Ishikawa (cell line): ENCODE results near the gene DLGAP4.

Experiments
- CEBPB ChIP-seq: IDR thresholded peaks from 2 replicates; pipeline ENCODE4 v1.6.1; 2012
- CREB1 ChIP-seq: IDR thresholded peaks from 2 replicates; pipeline ENCODE4 v1.6.1; 2012; ENCODE audit warnings: low read depth
- EGR1 ChIP-seq: IDR thresholded peaks from 2 replicates; pipeline ENCODE4 v1.6.1; 2012
- EP300 ChIP-seq: IDR thresholded peaks from 2 replicates; pipeline ENCODE4 v1.6.1; 2012; ENCODE audit warnings: borderline replicate concordance
- FOXM1 ChIP-seq: IDR thresholded peaks from 2 replicates; pipeline ENCODE4 v1.6.1; 2012; ENCODE audit warnings: low read depth, borderline replicate concordance
- NFIC ChIP-seq: IDR thresholded peaks from 2 replicates; pipeline ENCODE4 v1.6.1; 2012
- RAD21 ChIP-seq: IDR thresholded peaks from 2 replicates; pipeline ENCODE4 v1.6.1; 2012; ENCODE audit warnings: low read depth
- TAF1 ChIP-seq: IDR thresholded peaks from 2 replicates; pipeline ENCODE4 v1.6.1; 2012; ENCODE audit warnings: low read depth, mild to moderate bottlenecking
- TCF12 ChIP-seq: IDR thresholded peaks from 2 replicates; pipeline ENCODE4 v1.6.1; 2012; ENCODE audit warnings: low read depth
- TEAD4 ChIP-seq: IDR thresholded peaks from 2 replicates; pipeline ENCODE4 v1.6.1; 2012
- YY1 ChIP-seq: IDR thresholded peaks from 2 replicates; pipeline ENCODE4 v1.6.1; 2012; ENCODE audit warnings: low read depth
- ZBTB7A ChIP-seq: IDR thresholded peaks from 2 replicates; pipeline ENCODE4 v1.6.1; 2012; ENCODE audit warnings: low read depth
- TF ChIP-seq, protein P1 (sequence below): IDR thresholded peaks from 2 replicates; pipeline ENCODE4 v1.6.1; 2012
- TF ChIP-seq, protein P2 (sequence below): IDR thresholded peaks from 2 replicates; pipeline ENCODE4 v1.6.1; 2012; ENCODE audit warnings: low read depth, mild to moderate bottlenecking
- TF ChIP-seq, protein P3 (sequence below): IDR thresholded peaks from 2 replicates; pipeline ENCODE4 v1.6.1; 2012

The DLGAP4 gene

DNA sequence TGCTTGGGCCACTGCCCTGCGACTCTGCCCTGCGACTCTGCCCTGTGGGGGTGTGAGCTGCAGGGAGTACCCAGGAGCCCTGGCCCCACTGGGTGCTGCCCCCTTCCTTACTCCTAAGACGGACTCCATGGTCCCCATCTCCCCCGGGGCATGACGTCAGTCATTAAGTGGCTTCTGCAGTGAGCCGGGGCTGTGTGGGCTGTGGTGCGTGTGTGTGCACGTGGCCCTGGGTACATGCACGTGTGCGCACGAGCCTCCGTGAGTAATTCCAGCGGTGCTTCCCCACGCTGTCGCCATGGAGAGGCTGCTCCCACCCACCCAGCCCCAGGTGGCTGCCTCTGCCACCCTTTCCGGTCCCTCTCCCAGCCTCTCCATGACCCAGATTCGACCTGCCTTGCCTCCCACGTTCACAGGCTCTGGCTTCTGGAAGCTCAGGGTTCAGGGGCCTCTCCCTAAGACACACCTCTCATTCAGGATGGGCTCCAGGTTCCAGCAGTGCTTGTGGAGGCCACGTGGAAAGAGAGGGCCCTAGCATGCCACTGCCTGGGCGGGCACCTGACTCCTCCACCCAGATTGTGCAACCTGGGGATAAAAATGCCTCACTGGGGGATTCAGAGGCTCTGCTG is 88.3 kb downstream of the DLGAP4 start:
- TF ChIP-seq TAF1 (no peak), TEAD4 (no peak), CEBPB (no peak), CREB1 (no peak), ZBTB7A (no peak), EP300 (no peak), RAD21 (no peak), EGR1 (no peak), YY1 (no peak), TCF12 (no peak), NFIC (no peak), FOXM1 (no peak)
- TF ChIP-seq, protein P1, sequence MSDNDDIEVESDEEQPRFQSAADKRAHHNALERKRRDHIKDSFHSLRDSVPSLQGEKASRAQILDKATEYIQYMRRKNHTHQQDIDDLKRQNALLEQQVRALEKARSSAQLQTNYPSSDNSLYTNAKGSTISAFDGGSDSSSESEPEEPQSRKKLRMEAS, result no peak
- TF ChIP-seq, protein P2, sequence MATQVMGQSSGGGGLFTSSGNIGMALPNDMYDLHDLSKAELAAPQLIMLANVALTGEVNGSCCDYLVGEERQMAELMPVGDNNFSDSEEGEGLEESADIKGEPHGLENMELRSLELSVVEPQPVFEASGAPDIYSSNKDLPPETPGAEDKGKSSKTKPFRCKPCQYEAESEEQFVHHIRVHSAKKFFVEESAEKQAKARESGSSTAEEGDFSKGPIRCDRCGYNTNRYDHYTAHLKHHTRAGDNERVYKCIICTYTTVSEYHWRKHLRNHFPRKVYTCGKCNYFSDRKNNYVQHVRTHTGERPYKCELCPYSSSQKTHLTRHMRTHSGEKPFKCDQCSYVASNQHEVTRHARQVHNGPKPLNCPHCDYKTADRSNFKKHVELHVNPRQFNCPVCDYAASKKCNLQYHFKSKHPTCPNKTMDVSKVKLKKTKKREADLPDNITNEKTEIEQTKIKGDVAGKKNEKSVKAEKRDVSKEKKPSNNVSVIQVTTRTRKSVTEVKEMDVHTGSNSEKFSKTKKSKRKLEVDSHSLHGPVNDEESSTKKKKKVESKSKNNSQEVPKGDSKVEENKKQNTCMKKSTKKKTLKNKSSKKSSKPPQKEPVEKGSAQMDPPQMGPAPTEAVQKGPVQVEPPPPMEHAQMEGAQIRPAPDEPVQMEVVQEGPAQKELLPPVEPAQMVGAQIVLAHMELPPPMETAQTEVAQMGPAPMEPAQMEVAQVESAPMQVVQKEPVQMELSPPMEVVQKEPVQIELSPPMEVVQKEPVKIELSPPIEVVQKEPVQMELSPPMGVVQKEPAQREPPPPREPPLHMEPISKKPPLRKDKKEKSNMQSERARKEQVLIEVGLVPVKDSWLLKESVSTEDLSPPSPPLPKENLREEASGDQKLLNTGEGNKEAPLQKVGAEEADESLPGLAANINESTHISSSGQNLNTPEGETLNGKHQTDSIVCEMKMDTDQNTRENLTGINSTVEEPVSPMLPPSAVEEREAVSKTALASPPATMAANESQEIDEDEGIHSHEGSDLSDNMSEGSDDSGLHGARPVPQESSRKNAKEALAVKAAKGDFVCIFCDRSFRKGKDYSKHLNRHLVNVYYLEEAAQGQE, result no peak
- TF ChIP-seq, protein P3, sequence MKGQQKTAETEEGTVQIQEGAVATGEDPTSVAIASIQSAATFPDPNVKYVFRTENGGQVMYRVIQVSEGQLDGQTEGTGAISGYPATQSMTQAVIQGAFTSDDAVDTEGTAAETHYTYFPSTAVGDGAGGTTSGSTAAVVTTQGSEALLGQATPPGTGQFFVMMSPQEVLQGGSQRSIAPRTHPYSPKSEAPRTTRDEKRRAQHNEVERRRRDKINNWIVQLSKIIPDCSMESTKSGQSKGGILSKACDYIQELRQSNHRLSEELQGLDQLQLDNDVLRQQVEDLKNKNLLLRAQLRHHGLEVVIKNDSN, result no peak

DNA sequence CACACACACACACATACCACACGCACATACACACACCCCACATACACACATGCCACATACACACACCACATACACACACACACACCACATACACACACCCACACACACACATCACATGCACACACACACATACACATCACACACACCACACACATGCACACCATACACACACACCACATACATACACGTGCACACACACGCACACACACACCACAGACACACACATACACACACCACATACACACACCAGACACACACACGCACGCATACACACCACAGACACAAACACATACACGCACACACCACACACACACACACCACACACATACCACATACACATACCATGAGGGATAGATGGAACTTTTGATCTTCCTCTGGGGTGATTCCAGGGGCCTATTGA is 90.2 kb downstream of the DLGAP4 start:
- TF ChIP-seq, protein P3, result no peak
- TF ChIP-seq, protein P2, result no peak
- TF ChIP-seq CREB1 (no peak), EGR1 (no peak), NFIC (no peak), CEBPB (no peak), ZBTB7A (no peak), YY1 (no peak), TCF12 (no peak), RAD21 (no peak), TAF1 (no peak), TEAD4 (no peak), FOXM1 (no peak), EP300 (no peak)
- TF ChIP-seq, protein P1, result no peak

DNA sequence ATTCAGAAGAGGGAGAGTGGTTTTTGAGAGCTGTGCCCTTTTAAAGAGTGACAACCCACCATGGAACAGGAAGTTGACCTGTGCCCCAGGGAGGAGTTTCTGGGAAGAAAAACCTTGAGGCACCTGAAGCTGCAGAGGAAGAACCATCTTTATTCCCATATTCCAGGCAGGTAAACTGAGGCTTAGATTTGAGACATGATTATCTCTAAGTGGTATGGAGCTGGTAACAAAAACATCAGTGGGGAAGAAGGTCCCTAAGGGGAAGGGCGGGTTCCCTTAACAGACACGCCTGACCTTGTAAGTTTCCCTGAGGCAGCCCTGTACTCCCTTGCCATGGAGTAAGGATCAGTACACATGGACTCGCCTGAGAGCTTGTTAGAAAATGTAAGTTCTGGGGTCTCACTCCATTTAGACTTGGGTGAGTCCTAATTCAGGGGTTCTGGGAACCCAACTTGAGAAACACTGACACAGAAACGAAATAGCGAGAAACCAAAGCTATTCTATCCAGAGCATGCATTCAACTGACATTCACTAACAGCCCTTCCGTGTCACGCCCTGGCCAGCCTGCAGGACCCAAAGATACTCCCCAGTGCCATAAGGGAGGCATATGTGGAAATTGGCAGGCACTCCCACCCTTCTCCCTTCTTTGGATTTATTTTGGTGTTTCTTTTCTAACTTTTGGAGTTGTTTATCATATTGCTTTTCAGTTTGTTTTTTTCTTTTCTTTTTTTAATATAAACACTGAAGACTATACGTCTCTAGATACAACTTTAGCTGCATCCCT is 90.9 kb downstream of the DLGAP4 start:
- TF ChIP-seq, protein P3, result no peak
- TF ChIP-seq FOXM1 (no peak), RAD21 (no peak), EGR1 (no peak), ZBTB7A (no peak), CEBPB (no peak), TAF1 (no peak), TCF12 (no peak), CREB1 (no peak), TEAD4 (no peak), YY1 (no peak), NFIC (no peak), EP300 (no peak)
- TF ChIP-seq, protein P2, result no peak
- TF ChIP-seq, protein P1, result no peak
